ENCODE results near the gene CDK5.
"Not testable (repeated sequence)": the region's sequence is repeated elsewhere in the genome, so short reads cannot be mapped to it uniquely, and the experiment has no call there.

The CDK5 gene

GRCh38 chr7:151047976-151048815 is 9.5 kb downstream of the CDK5 start, which contains the start of gene ASIC3:
Gene ASIC3, plus strand, starts transcription at chr7:151048531. Its CDS starts 355 bp downstream, at chr7:151048886.
- H3K27me3 ChIP-seq (replicated peaks; ENCODE audit: control insufficient read depth, insufficient read depth, low read length), result peaks cover 9% of the 10 kb centered on the region
- DNase-seq (ENCODE audit: low read depth), result no peak
- H3K9ac ChIP-seq (ENCODE audit: low read length), result peak within 1 kb of the TSS; percentile 6
- H3K4me1 ChIP-seq (ENCODE audit: control insufficient read depth, insufficient read depth, low read length), result peaks cover 27% of the 10 kb centered on the region
- H3K36me3 ChIP-seq (ENCODE audit: control insufficient read depth, insufficient read depth, low read length, severe bottlenecking), result no peaks in the 10 kb centered on the region
- no peak within 1 kb of the TSS for H3K4me3 ChIP-seq (ENCODE audit: low read length)
- no peaks in the 10 kb centered on the region for H3K9me3 ChIP-seq (ENCODE audit: control insufficient read depth, low read length)

- DNase-seq (ENCODE audit: low read depth), result peak; percentile 82
- Histone ChIP-seq H3K9ac (ENCODE audit: low read length) (peak overlapping the region; percentile 62), H3K4me1 (ENCODE audit: control insufficient read depth, insufficient read depth, low read length) (peaks cover 27% of the 10 kb centered on the region), H3K4me3 (ENCODE audit: low read length) (peak overlapping the region; percentile 42), H3K27me3 (replicated peaks; ENCODE audit: control insufficient read depth, insufficient read depth, low read length) (peaks cover 9% of the 10 kb centered on the region), H3K36me3 (ENCODE audit: control insufficient read depth, insufficient read depth, low read length, severe bottlenecking) (no peaks in the 10 kb centered on the region), H3K9me3 (ENCODE audit: control insufficient read depth, low read length) (no peaks in the 10 kb centered on the region)
These were observed 10.8 kb downstream of the CDK5 start for GRCh38 chr7:151046603-151047573.

- no peak overlapping the region for H3K4me3 ChIP-seq (ENCODE audit: low read length)
These were observed 11.7 kb downstream of the CDK5 start for GRCh38 chr7:151045967-151046366.

GRCh38 chr7:151045262-151045661 is 12.4 kb downstream of the CDK5 start:
- Histone ChIP-seq H3K27me3 (replicated peaks; ENCODE audit: control insufficient read depth, insufficient read depth, low read length) (peaks cover 5% of the 10 kb centered on the region), H3K9ac (ENCODE audit: low read length) (no peak overlapping the region), H3K4me1 (ENCODE audit: control insufficient read depth, insufficient read depth, low read length) (peaks cover 27% of the 10 kb centered on the region), H3K36me3 (ENCODE audit: control insufficient read depth, insufficient read depth, low read length, severe bottlenecking) (no peaks in the 10 kb centered on the region), H3K9me3 (ENCODE audit: control insufficient read depth, low read length) (no peaks in the 10 kb centered on the region), H3K4me3 (ENCODE audit: low read length) (no peak overlapping the region)
- DNase-seq (ENCODE audit: low read depth), result no peak

More at GRCh38 chr7:151045967-151046366, 11.7 kb downstream of the CDK5 start:
- H3K4me1 ChIP-seq (ENCODE audit: control insufficient read depth, insufficient read depth, low read length), result peaks cover 27% of the 10 kb centered on the region
- DNase-seq (ENCODE audit: low read depth), result no peak
- H3K27me3 ChIP-seq (replicated peaks; ENCODE audit: control insufficient read depth, insufficient read depth, low read length), result peaks cover 9% of the 10 kb centered on the region
- no peaks in the 10 kb centered on the region for H3K36me3 ChIP-seq (ENCODE audit: control insufficient read depth, insufficient read depth, low read length, severe bottlenecking)
- no peaks in the 10 kb centered on the region for H3K9me3 ChIP-seq (ENCODE audit: control insufficient read depth, low read length)
- H3K9ac ChIP-seq (ENCODE audit: low read length), result no peak overlapping the region

GRCh38 chr7:151043959-151044358 is 13.7 kb downstream of the CDK5 start:
- Histone ChIP-seq H3K4me3 (ENCODE audit: low read length) (no peak overlapping the region), H3K36me3 (ENCODE audit: control insufficient read depth, insufficient read depth, low read length, severe bottlenecking) (no peaks in the 10 kb centered on the region), H3K4me1 (ENCODE audit: control insufficient read depth, insufficient read depth, low read length) (peaks cover 36% of the 10 kb centered on the region), H3K9me3 (ENCODE audit: control insufficient read depth, low read length) (no peaks in the 10 kb centered on the region), H3K27me3 (replicated peaks; ENCODE audit: control insufficient read depth, insufficient read depth, low read length) (no peaks in the 10 kb centered on the region), H3K9ac (ENCODE audit: low read length) (no peak overlapping the region)
- DNase-seq (ENCODE audit: low read depth), result no peak

- not testable (repeated sequence) for H3K9ac ChIP-seq (ENCODE audit: low read length); DNase-seq (ENCODE audit: low read depth)
These were observed 14.2 kb downstream of the CDK5 start for GRCh38 chr7:151043449-151043848.

GRCh38 chr7:151040616-151041375 is 16.9 kb downstream of the CDK5 start:
- Histone ChIP-seq H3K9me3 (ENCODE audit: control insufficient read depth, low read length) (no peaks in the 10 kb centered on the region), H3K4me3 (ENCODE audit: low read length) (no peak overlapping the region), H3K4me1 (ENCODE audit: control insufficient read depth, insufficient read depth, low read length) (peaks cover 22% of the 10 kb centered on the region), H3K27me3 (replicated peaks; ENCODE audit: control insufficient read depth, insufficient read depth, low read length) (no peaks in the 10 kb centered on the region), H3K36me3 (ENCODE audit: control insufficient read depth, insufficient read depth, low read length, severe bottlenecking) (peaks cover 15% of the 10 kb centered on the region), H3K9ac (ENCODE audit: low read length) (no peak overlapping the region)
- no peak for DNase-seq (ENCODE audit: low read depth)

More at GRCh38 chr7:151043449-151043848, 14.2 kb downstream of the CDK5 start:
- peaks cover 41% of the 10 kb centered on the region for H3K4me1 ChIP-seq (ENCODE audit: control insufficient read depth, insufficient read depth, low read length)
- H3K27me3 ChIP-seq (replicated peaks; ENCODE audit: control insufficient read depth, insufficient read depth, low read length); H3K36me3 ChIP-seq (ENCODE audit: control insufficient read depth, insufficient read depth, low read length, severe bottlenecking); H3K9me3 ChIP-seq (ENCODE audit: control insufficient read depth, low read length); H3K4me3 ChIP-seq (ENCODE audit: low read length): not testable (repeated sequence)

- no peak for DNase-seq (ENCODE audit: low read depth)
- Histone ChIP-seq H3K27me3 (replicated peaks; ENCODE audit: control insufficient read depth, insufficient read depth, low read length) (no peaks in the 10 kb centered on the region), H3K9ac (ENCODE audit: low read length) (no peak overlapping the region), H3K36me3 (ENCODE audit: control insufficient read depth, insufficient read depth, low read length, severe bottlenecking) (peaks cover 23% of the 10 kb centered on the region), H3K4me3 (ENCODE audit: low read length) (no peak overlapping the region), H3K9me3 (ENCODE audit: control insufficient read depth, low read length) (no peaks in the 10 kb centered on the region), H3K4me1 (ENCODE audit: control insufficient read depth, insufficient read depth, low read length) (peaks cover 20% of the 10 kb centered on the region)
These were observed 17.7 kb downstream of the CDK5 start for GRCh38 chr7:151039850-151040548.

- Histone ChIP-seq H3K9me3 (ENCODE audit: control insufficient read depth, low read length) (no peaks in the 10 kb centered on the region), H3K4me1 (ENCODE audit: control insufficient read depth, insufficient read depth, low read length) (peaks cover 23% of the 10 kb centered on the region), H3K27me3 (replicated peaks; ENCODE audit: control insufficient read depth, insufficient read depth, low read length) (no peaks in the 10 kb centered on the region), H3K36me3 (ENCODE audit: control insufficient read depth, insufficient read depth, low read length, severe bottlenecking) (peaks cover 31% of the 10 kb centered on the region), H3K9ac (ENCODE audit: low read length) (peak overlapping the region; percentile 36), H3K4me3 (ENCODE audit: low read length) (no peak overlapping the region)
- DNase-seq (ENCODE audit: low read depth), result peak; percentile 74
These were observed 18.5 kb downstream of the CDK5 start for GRCh38 chr7:151038951-151039849.
